ENCODE results near the gene GREB1L. TPM values are rescaled to one million over a fixed set of nuclear protein-coding genes. Genes with fewer than 3 reads are reported as not detected.
"Not testable (repeated sequence)": the region's sequence is repeated elsewhere in the genome, so short reads cannot be mapped to it uniquely, and the experiment has no call there.

The GREB1L gene
- polyA plus RNA-seq, 1 donor = 1.8 TPM

DNA sequence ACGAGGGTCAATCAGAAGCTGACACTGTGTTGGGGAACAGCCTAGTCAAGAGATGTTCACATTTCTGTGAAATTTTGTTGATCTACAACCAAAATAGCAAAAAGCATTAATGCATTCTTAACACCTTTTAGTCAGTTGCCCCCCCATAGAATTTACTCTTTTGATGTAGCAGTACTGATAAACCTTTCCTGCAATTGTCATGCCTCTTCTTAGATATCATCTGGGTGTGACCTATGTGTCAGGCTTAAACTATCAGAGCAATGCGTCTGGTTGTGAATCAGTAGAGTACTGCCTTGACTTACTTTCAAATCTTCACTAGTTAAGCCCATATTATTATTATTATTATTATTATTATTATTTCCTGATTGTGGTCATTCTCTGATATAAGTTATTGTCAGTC is 61.9 kb downstream of the GREB1L start:
- Histone ChIP-seq H3K36me3 (ENCODE audit: control insufficient read depth, insufficient read depth, low read length) (no peaks in the 10 kb centered on the region), H3K4me3 (ENCODE audit: low read length) (no peak overlapping the region), H3K4me1 (ENCODE audit: control insufficient read depth, insufficient read depth, low read length) (no peaks in the 10 kb centered on the region), H3K27ac (ENCODE audit: low read length) (no peak overlapping the region), H3K27me3 (ENCODE audit: control insufficient read depth, insufficient read depth, low read length) (no peaks in the 10 kb centered on the region), H3K9me3 (ENCODE audit: control insufficient read depth, low read depth, low read length) (no peaks in the 10 kb centered on the region)
- DNase-seq = no peak
- WGBS (ENCODE audit: insufficient coverage, low lambda C conversion rate) = no CpG with 5 or more reads among the region's 2 CpGs

GRCh38 chr18:21305621-21306020 is 63.6 kb downstream of the GREB1L start:
- Histone ChIP-seq H3K4me1 (ENCODE audit: control insufficient read depth, insufficient read depth, low read length) (no peaks in the 10 kb centered on the region), H3K36me3 (ENCODE audit: control insufficient read depth, insufficient read depth, low read length) (no peaks in the 10 kb centered on the region), H3K4me3 (ENCODE audit: low read length) (no peak overlapping the region), H3K27ac (ENCODE audit: low read length) (no peak overlapping the region), H3K9me3 (ENCODE audit: control insufficient read depth, low read depth, low read length) (no peaks in the 10 kb centered on the region), H3K27me3 (ENCODE audit: control insufficient read depth, insufficient read depth, low read length) (no peaks in the 10 kb centered on the region)
- DNase-seq = no peak

GRCh38 chr18:21306368-21306767 is 64.3 kb downstream of the GREB1L start:
- no peaks in the 10 kb centered on the region for H3K27me3 ChIP-seq (ENCODE audit: control insufficient read depth, insufficient read depth, low read length)
- no peaks in the 10 kb centered on the region for H3K4me1 ChIP-seq (ENCODE audit: control insufficient read depth, insufficient read depth, low read length)
- no CpG with 5 or more reads among the region's 2 CpGs for WGBS (ENCODE audit: insufficient coverage, low lambda C conversion rate)
- no peak overlapping the region for H3K4me3 ChIP-seq (ENCODE audit: low read length)
- H3K9me3 ChIP-seq (ENCODE audit: control insufficient read depth, low read depth, low read length) = no peaks in the 10 kb centered on the region
- no peaks in the 10 kb centered on the region for H3K36me3 ChIP-seq (ENCODE audit: control insufficient read depth, insufficient read depth, low read length)
- no peak for DNase-seq
- no peak overlapping the region for H3K27ac ChIP-seq (ENCODE audit: low read length)

DNA sequence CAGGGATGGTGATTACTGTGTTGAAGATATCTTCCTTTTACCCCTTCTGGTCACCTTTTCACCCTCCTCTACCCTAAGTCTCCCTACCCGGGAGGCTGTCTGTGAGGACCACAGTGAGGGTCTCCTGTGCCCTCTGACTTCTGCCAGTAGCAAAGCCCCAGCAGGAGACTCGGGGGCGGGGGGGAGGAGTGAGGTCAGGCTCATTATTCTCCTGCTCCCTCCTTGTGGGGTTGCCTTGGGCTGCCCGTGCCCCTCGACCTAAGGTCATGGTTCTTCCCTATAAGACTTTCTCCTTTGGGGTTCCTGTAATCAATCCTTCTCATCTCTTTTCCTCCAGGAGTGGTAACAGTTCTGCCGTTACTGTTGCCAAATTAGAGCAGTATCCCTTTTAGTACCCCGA is 65.5 kb downstream of the GREB1L start:
- H3K27ac ChIP-seq (ENCODE audit: low read length) = no peak overlapping the region
- no peaks in the 10 kb centered on the region for H3K27me3 ChIP-seq (ENCODE audit: control insufficient read depth, insufficient read depth, low read length)
- no peaks in the 10 kb centered on the region for H3K36me3 ChIP-seq (ENCODE audit: control insufficient read depth, insufficient read depth, low read length)
- H3K4me1 ChIP-seq (ENCODE audit: control insufficient read depth, insufficient read depth, low read length) = no peaks in the 10 kb centered on the region
- no peaks in the 10 kb centered on the region for H3K9me3 ChIP-seq (ENCODE audit: control insufficient read depth, low read depth, low read length)
- H3K4me3 ChIP-seq (ENCODE audit: low read length) = no peak overlapping the region
- 60% methylated on average over 1 of the region's 7 CpGs for WGBS (ENCODE audit: insufficient coverage, low lambda C conversion rate)
- no peak for DNase-seq

GRCh38 chr18:21309248-21309647 is 67.2 kb downstream of the GREB1L start:
- no peaks in the 10 kb centered on the region for H3K27me3 ChIP-seq (ENCODE audit: control insufficient read depth, insufficient read depth, low read length)
- no peaks in the 10 kb centered on the region for H3K4me1 ChIP-seq (ENCODE audit: control insufficient read depth, insufficient read depth, low read length)
- no peak overlapping the region for H3K4me3 ChIP-seq (ENCODE audit: low read length)
- H3K9me3 ChIP-seq (ENCODE audit: control insufficient read depth, low read depth, low read length) = no peaks in the 10 kb centered on the region
- no CpG with 5 or more reads among the region's 5 CpGs for WGBS (ENCODE audit: insufficient coverage, low lambda C conversion rate)
- H3K36me3 ChIP-seq (ENCODE audit: control insufficient read depth, insufficient read depth, low read length) = no peaks in the 10 kb centered on the region
- H3K27ac ChIP-seq (ENCODE audit: low read length) = no peak overlapping the region
- no peak for DNase-seq

GRCh38 chr18:21311980-21312379 is 69.9 kb downstream of the GREB1L start:
- not testable (repeated sequence) for DNase-seq; H3K4me3 ChIP-seq (ENCODE audit: low read length); H3K27ac ChIP-seq (ENCODE audit: low read length); H3K36me3 ChIP-seq (ENCODE audit: control insufficient read depth, insufficient read depth, low read length); H3K27me3 ChIP-seq (ENCODE audit: control insufficient read depth, insufficient read depth, low read length); H3K4me1 ChIP-seq (ENCODE audit: control insufficient read depth, insufficient read depth, low read length); H3K9me3 ChIP-seq (ENCODE audit: control insufficient read depth, low read depth, low read length)
- WGBS (ENCODE audit: insufficient coverage, low lambda C conversion rate) = 100% methylated on average over 1 of the region's 3 CpGs

- no peaks in the 10 kb centered on the region for H3K4me1 ChIP-seq (ENCODE audit: control insufficient read depth, insufficient read depth, low read length)
- H3K4me3 ChIP-seq (ENCODE audit: low read length) = no peak overlapping the region
- no peak for DNase-seq
- no peaks in the 10 kb centered on the region for H3K27me3 ChIP-seq (ENCODE audit: control insufficient read depth, insufficient read depth, low read length)
- H3K36me3 ChIP-seq (ENCODE audit: control insufficient read depth, insufficient read depth, low read length) = no peaks in the 10 kb centered on the region
- H3K27ac ChIP-seq (ENCODE audit: low read length) = no peak overlapping the region
- WGBS (ENCODE audit: insufficient coverage, low lambda C conversion rate) = 100% methylated on average over 1 of the region's 1 CpG
- no peaks in the 10 kb centered on the region for H3K9me3 ChIP-seq (ENCODE audit: control insufficient read depth, low read depth, low read length)
Observed at GRCh38 chr18:21313576-21313975, 71.5 kb downstream of the GREB1L start.

GRCh38 chr18:21314724-21315123 is 72.7 kb downstream of the GREB1L start:
- Histone ChIP-seq H3K9me3 (ENCODE audit: control insufficient read depth, low read depth, low read length) (no peaks in the 10 kb centered on the region), H3K27me3 (ENCODE audit: control insufficient read depth, insufficient read depth, low read length) (no peaks in the 10 kb centered on the region), H3K4me3 (ENCODE audit: low read length) (no peak overlapping the region), H3K27ac (ENCODE audit: low read length) (no peak overlapping the region), H3K36me3 (ENCODE audit: control insufficient read depth, insufficient read depth, low read length) (no peaks in the 10 kb centered on the region), H3K4me1 (ENCODE audit: control insufficient read depth, insufficient read depth, low read length) (no peaks in the 10 kb centered on the region)
- no peak for DNase-seq

DNA sequence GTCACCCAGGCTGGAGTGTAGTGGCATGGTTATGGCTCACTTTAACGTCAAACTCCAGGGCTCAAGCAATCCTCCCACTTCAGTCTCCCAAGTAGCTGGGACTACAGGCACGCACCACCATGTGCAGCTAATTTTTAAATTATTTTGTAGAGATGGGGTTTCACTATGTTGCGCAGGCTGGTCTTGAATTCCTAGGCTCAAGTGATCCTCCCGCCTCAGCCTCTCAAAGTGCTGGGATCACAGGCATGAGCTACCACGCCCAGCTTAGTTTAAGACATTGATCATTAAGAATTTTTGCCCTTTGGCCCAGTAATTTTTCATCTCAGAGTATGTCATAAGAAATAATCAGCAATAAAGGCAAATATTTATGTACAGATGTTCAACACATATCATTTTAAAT is 73.1 kb downstream of the GREB1L start:
- H3K9me3 ChIP-seq (ENCODE audit: control insufficient read depth, low read depth, low read length); H3K36me3 ChIP-seq (ENCODE audit: control insufficient read depth, insufficient read depth, low read length); H3K27me3 ChIP-seq (ENCODE audit: control insufficient read depth, insufficient read depth, low read length); DNase-seq; H3K27ac ChIP-seq (ENCODE audit: low read length); H3K4me1 ChIP-seq (ENCODE audit: control insufficient read depth, insufficient read depth, low read length); H3K4me3 ChIP-seq (ENCODE audit: low read length): not testable (repeated sequence)
- WGBS (ENCODE audit: insufficient coverage, low lambda C conversion rate) = 67% methylated on average over 1 of the region's 5 CpGs

- 83% methylated on average over 1 of the region's 9 CpGs for WGBS (ENCODE audit: insufficient coverage, low lambda C conversion rate)
- DNase-seq = peak in 1 of 2 donors; percentile 8
- Histone ChIP-seq H3K4me1 (ENCODE audit: control insufficient read depth, insufficient read depth, low read length) (no peaks in the 10 kb centered on the region), H3K4me3 (ENCODE audit: low read length) (no peak overlapping the region), H3K9me3 (ENCODE audit: control insufficient read depth, low read depth, low read length) (no peaks in the 10 kb centered on the region), H3K27ac (ENCODE audit: low read length) (no peak overlapping the region), H3K36me3 (ENCODE audit: control insufficient read depth, insufficient read depth, low read length) (no peaks in the 10 kb centered on the region), H3K27me3 (ENCODE audit: control insufficient read depth, insufficient read depth, low read length) (no peaks in the 10 kb centered on the region)
Observed at GRCh38 chr18:21315741-21316197, 73.7 kb downstream of the GREB1L start.

DNA sequence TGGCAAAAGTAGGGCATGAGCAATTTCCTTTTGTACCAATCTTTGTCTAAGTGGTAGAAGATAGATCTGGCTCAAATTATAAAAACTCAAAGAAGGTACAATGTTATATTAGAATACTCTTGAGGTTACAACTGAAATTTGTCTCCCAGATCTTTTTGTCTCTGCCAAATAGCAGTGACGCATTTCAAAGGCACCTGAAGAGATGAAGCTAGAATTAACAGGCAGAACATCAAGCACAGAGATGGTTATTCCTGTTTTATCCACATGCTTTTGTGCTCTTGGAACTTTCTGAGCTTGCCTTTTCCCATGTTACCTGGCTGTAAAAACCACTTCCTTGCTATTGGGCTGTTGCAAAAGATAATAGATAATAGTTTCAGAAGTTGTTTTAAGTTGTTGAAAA is 74.3 kb downstream of the GREB1L start:
- H3K27ac ChIP-seq (ENCODE audit: low read length) = no peak overlapping the region
- H3K4me3 ChIP-seq (ENCODE audit: low read length) = no peak overlapping the region
- H3K4me1 ChIP-seq (ENCODE audit: control insufficient read depth, insufficient read depth, low read length) = no peaks in the 10 kb centered on the region
- no peaks in the 10 kb centered on the region for H3K36me3 ChIP-seq (ENCODE audit: control insufficient read depth, insufficient read depth, low read length)
- DNase-seq = no peak
- H3K9me3 ChIP-seq (ENCODE audit: control insufficient read depth, low read depth, low read length) = no peaks in the 10 kb centered on the region
- WGBS (ENCODE audit: insufficient coverage, low lambda C conversion rate) = 100% methylated on average over 1 of the region's 1 CpG
- no peaks in the 10 kb centered on the region for H3K27me3 ChIP-seq (ENCODE audit: control insufficient read depth, insufficient read depth, low read length)

All from large intestine (tissue), 3 donors.